HS-5 (cell line): ENCODE measurements around the gene SIRT7.

Source experiments
- DNase-seq: peaks from one replicate; pipeline ENCODE4 v3.0.0-alpha.2; 2012; ENCODE audit warnings: low read depth

Gene SIRT7

GRCh38 chr17:81885869-81886548 is 32.0 kb downstream of the SIRT7 start:
- DNase-seq, result no peak

GRCh38 chr17:81885454-81885853 is 32.5 kb downstream of the SIRT7 start:
- DNase-seq, result no peak

- DNase-seq, result no peak
Measured at GRCh38 chr17:81884968-81885367, 33.0 kb downstream of the SIRT7 start.

- no peak for DNase-seq
Measured at GRCh38 chr17:81884520-81884919, 33.5 kb downstream of the SIRT7 start.

- DNase-seq, result no peak
Measured at GRCh38 chr17:81879121-81879520, 38.9 kb downstream of the SIRT7 start.

GRCh38 chr17:81878294-81878693 is 39.7 kb downstream of the SIRT7 start:
- no peak for DNase-seq

GRCh38 chr17:81877569-81877968 is 40.4 kb downstream of the SIRT7 start:
- no peak for DNase-seq

- no peak for DNase-seq
Measured at GRCh38 chr17:81871387-81872230, 46.4 kb downstream of the SIRT7 start.

GRCh38 chr17:81870981-81871386 is 47.0 kb downstream of the SIRT7 start, which contains the start of gene ARHGDIA:
Gene ARHGDIA (minus strand): TSS chr17:81871337. CDS start chr17:81869930, 1,407 bp downstream.
- DNase-seq, result no peak

GRCh38 chr17:81870131-81870980 is 47.6 kb downstream of the SIRT7 start:
- no peak for DNase-seq

- DNase-seq, result no peak
Measured at GRCh38 chr17:81869221-81870130, 48.5 kb downstream of the SIRT7 start.

- DNase-seq, result no peak
Measured at GRCh38 chr17:81868674-81869220, 49.2 kb downstream of the SIRT7 start.

GRCh38 chr17:81867991-81868673 is 49.8 kb downstream of the SIRT7 start:
- DNase-seq, result no peak

GRCh38 chr17:81867170-81867990 is 50.6 kb downstream of the SIRT7 start:
- no peak for DNase-seq

- no peak for DNase-seq
Measured at GRCh38 chr17:81866440-81867169, 51.4 kb downstream of the SIRT7 start.

- no peak for DNase-seq
Measured at GRCh38 chr17:81865733-81866439, 52.1 kb downstream of the SIRT7 start.

- no peak for DNase-seq
Measured at GRCh38 chr17:81865358-81865732, 52.6 kb downstream of the SIRT7 start.
